Heart right ventricle (tissue), 16 donors: ENCODE results near the gene ZNF644. TPM values are rescaled to one million over a fixed set of nuclear protein-coding genes. Genes with fewer than 3 reads are reported as not detected.
A peak's percentile ranks its signal among the peaks of the same experiment; 100 is the strongest.

Source experiments
- ATAC-seq, 8 donors: fragments of 200-7000 bp; cut with Tn5 transposase; one replicate each; pipeline ENCODE4 v1.9.1; 2020; ENCODE audit warnings: mild to moderate bottlenecking in 8 of 8, moderate library complexity in 8 of 8, moderate number of reproducible peaks in 1 of 8
- DNase-seq, 2 donors: peaks; one replicate each; pipeline ENCODE4 v3.0.0-alpha.2; 2020
- H3K27ac ChIP-seq, 10 donors: fragments of 200-600 bp; sonication (generic) in 2 of 10; one replicate each; pipeline versions ENCODE4 v1.5.0 to v1.8.0; 2020 to 2022; ENCODE audit warnings: mild to moderate bottlenecking in 3 of 10
- H3K27me3 ChIP-seq, 7 donors: fragments of 200-600 bp; one replicate each; pipeline ENCODE4 v1.8.0; 2021 to 2022; ENCODE audit warnings: mild to moderate bottlenecking in 2 of 7
- H3K36me3 ChIP-seq, 9 donors: fragments of 200-600 bp; sonication (generic) in 1 of 9; one replicate each; pipeline versions ENCODE4 v1.5.0 to v1.8.0; 2020 to 2022; ENCODE audit warnings: mild to moderate bottlenecking in 2 of 9
- H3K4me1 ChIP-seq, 9 donors: fragments of 200-600 bp; sonication (generic) in 1 of 9; one replicate each; pipeline versions ENCODE4 v1.5.0 to v1.8.0; 2020 to 2022; ENCODE audit warnings: mild to moderate bottlenecking in 4 of 9
- H3K4me3 ChIP-seq, 10 donors: fragments of 200-600 bp; sonication (generic) in 2 of 10; one replicate each; pipeline versions ENCODE4 v1.5.0 to v1.8.0; 2020 to 2022; ENCODE audit warnings: mild to moderate bottlenecking in 7 of 10, moderate library complexity in 2 of 10
- H3K9me3 ChIP-seq, 11 donors: fragments of 200-600 bp in 10 of 11; sonication (generic) in 2 of 11; one replicate each; pipeline versions ENCODE4 v1.5.0 to v1.8.0; 2013 to 2022; ENCODE audit warnings: mild to moderate bottlenecking in 2 of 11, control low read depth in 1 of 11, moderate library complexity in 1 of 11
- WGBS, 2 donors: extraction: QIAGEN DNeasy Blood & Tissue Kit; methylation state at CpG; one replicate each; pipeline ENCODE4 v1.1.7; 2013; ENCODE audit warnings: inconsistent platforms in 1 of 2; 5-methylcytosine and 5-hydroxymethylcytosine counted together
- intact Hi-C, 10 donors: fragments of 100-400 bp; cut with DNase I; formaldehyde crosslinking; loops; one replicate each; pipeline versions ENCODE4 v1.11.1 to v1.14.2; 2022
- polyA plus RNA-seq, 2 donors: library from polyadenylated mRNA; stranded (reverse); fragments of 200-250 nt; gene quantifications; one replicate each; pipeline ENCODE4 v1.2.3, GENCODE V29; 2013
- total RNA-seq, 10 donors: library from RNA; stranded (reverse); fragmentation: NEBNext Ultra II Directional in 3 of 10; extraction: Animal tissue kit (Norgen Biotek cat#: 25700) in 3 of 10; gene quantifications; one replicate each; pipeline versions ENCODE4 v1.2.1 to v1.2.4, GENCODE V29; 2021 to 2023
- TF ChIP-seq, protein P1 (sequence below), 9 donors: fragments of 200-600 bp; sonication (generic) in 2 of 9; IDR thresholded peaks; one replicate each; pipeline versions ENCODE4 v1.5.0 to v1.8.0; 2021 to 2022; ENCODE audit warnings: antibody characterized with exemption in 9 of 9, mild to moderate bottlenecking in 5 of 9, moderate library complexity in 1 of 9
- donor health status: Arrhythmogenic right ventricular cardiomyopathy.
- donor health status: ischemic (EF 13 %, LVEDD 7.1; RV severe dilation, severe dysfunction).
- donor health status: healthy with polysubstance abuse.
- donor health status: DM: no; HTN: yes; CAD: no.
- donor health status: DM: no; HTN: no; CAD: no.
- donor health status: ischemic (EF 25% LVEDD 6.9; RV normal size, moderate dysfunction).
- donor health status: ischemic (EF 25% LVEDD 5.7; RV mildly dilated, moderate dysfunction).
- donor health status: healthy.
- donor health status: DM: yes; HTN: yes; CAD: no.
- donor health status: Ischemic cardiomyopathy.
- donor health status: ischemic (EF 35%, LVEDD 5.7; RV mildly dilated, moderate dysfunction).
- donor health status: nonischemic (EF 11% LVEDD 7.7; RV severe dilation, severe dysfunction).
- donor health status: DM: yes; HTN: yes; CAD: no.
- donor health status: PGD.
- donor health status: ischemic (EF 29% LVEDD 5.4; RV normal size, mild dysfunction).
- donor health status: nonischemic (EF 23%, LVEDD 6.1; RV moderate dilation, normal function).

The ZNF644 gene
- total and polyA plus RNA-seq, 12 donors, result 10.7 to 48.0 (median 33.6) TPM

DNA sequence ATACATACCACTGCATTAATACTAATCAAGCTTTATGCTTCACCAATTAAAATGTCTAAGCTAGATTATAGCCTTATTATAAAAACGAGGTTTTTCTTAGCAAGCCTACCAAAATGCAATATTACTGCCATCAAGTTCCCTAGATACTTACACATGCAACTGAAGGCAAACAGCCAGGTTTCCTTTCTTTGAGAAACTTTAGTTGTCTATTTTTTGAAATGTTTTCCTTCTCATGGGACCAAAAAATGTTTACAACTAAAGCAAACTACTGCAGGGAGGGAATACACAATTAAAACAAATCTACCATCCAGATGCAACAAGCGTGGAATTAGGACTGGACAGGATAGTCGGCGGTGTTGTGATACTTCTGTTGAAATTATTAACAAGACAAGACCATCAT lies 1.3 kb downstream of the ZNF644 start:
- no peaks in the 10 kb centered on the region for H3K9me3 ChIP-seq
- ATAC-seq, result no peak
- peak overlapping the region in 5 of 10 donors; percentile 100 for H3K27ac ChIP-seq
- peaks cover 0 to 67% (median 50%) of the 10 kb centered on the region in 9 donors for H3K4me1 ChIP-seq
- H3K36me3 ChIP-seq, result peaks cover 0 to 9% (median 0%) of the 10 kb centered on the region in 9 donors
- H3K4me3 ChIP-seq, result peak overlapping the region in 9 of 10 donors; percentile 62 to 95 (median 87)
- TF ChIP-seq, protein P1, sequence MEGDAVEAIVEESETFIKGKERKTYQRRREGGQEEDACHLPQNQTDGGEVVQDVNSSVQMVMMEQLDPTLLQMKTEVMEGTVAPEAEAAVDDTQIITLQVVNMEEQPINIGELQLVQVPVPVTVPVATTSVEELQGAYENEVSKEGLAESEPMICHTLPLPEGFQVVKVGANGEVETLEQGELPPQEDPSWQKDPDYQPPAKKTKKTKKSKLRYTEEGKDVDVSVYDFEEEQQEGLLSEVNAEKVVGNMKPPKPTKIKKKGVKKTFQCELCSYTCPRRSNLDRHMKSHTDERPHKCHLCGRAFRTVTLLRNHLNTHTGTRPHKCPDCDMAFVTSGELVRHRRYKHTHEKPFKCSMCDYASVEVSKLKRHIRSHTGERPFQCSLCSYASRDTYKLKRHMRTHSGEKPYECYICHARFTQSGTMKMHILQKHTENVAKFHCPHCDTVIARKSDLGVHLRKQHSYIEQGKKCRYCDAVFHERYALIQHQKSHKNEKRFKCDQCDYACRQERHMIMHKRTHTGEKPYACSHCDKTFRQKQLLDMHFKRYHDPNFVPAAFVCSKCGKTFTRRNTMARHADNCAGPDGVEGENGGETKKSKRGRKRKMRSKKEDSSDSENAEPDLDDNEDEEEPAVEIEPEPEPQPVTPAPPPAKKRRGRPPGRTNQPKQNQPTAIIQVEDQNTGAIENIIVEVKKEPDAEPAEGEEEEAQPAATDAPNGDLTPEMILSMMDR (IDR thresholded peaks at IDR 0.05), result no peak
- intact Hi-C loops, result loop anchor here in 4 of 10 donors (5.0 to 10.0 kb wide), 4 partner anchors 166 to 306 kb away; partner anchors contain the start of gene BARHL2 (in 1 of the 4)
- no peaks in the 10 kb centered on the region for H3K27me3 ChIP-seq
- DNase-seq, result no peak
- 29 to 34% methylated on average over 4 of the region's 4 CpGs for WGBS, 2 donors

DNA sequence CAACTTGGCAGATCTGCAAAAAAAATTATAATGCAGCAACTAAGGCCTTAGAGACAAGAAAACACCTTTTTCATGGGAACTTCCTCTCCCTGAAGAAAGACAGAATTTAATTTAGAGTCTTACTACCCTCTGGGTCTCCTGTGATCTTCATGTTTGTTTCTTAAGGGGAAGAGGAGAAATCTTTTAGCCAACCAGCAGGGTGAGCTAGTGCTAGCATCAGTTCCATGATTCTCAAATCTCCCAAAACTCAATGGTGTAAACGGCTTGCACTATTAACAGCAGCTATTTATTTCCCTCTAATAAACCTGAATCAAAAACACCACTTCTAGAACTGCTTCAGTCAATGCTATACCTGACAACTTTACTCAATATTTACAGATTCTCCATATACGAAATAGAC lies 3.8 kb downstream of the ZNF644 start:
- intact Hi-C loops, result loop anchor here in 2 of 10 donors (10.0 kb wide), 1 partner anchor 163 kb away; no protein-coding TSS in a partner anchor
- Histone ChIP-seq H3K4me1 (peaks cover 0 to 74% (median 59%) of the 10 kb centered on the region in 9 donors), H3K36me3 (peaks cover 0 to 9% (median 0%) of the 10 kb centered on the region in 9 donors), H3K27ac (no peak overlapping the region), H3K9me3 (no peaks in the 10 kb centered on the region), H3K27me3 (no peaks in the 10 kb centered on the region), H3K4me3 (no peak overlapping the region)
- DNase-seq, result no peak
- 58 to 67% methylated on average over 2 of the region's 2 CpGs for WGBS, 2 donors
- TF ChIP-seq, protein P1 (IDR thresholded peaks at IDR 0.05), result peak in 6 of 9 donors; percentile 17 to 51 (median 40)
- no peak for ATAC-seq

DNA sequence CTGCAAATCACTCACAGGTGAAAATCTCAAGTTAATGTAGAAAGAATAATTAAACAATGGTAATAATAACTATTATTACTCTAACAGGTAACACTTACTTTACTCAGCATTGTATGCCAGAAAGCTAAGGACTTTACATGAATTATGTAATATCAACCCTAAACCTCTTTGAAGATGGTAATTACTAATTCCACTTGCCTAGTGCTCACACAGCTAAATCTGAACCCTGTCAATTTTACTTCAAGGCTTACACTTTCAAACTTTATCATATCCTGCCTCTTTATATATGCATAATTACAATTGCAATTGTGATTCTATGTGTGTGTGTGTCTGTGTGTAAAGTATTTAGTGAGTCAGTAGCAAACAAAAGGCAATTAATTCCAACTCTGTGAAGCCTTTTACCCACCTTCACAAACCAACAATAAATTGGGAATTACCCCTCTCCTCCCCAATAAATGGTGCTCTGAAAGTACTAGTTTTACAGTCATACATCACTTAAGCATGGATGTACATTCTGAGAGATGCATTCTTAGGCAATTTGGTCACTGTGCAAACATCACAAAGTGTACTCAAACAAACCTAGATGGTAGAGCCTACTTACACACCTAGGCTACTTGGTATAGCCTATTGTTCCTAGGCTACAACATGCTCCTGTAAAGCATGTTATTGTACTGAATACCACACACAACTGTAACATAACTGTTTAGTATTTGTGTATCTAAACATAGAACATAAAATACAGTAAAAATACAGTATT lies 5.9 kb downstream of the ZNF644 start:
- DNase-seq, result no peak
- Histone ChIP-seq H3K36me3 (peaks cover 0 to 9% (median 0%) of the 10 kb centered on the region in 9 donors), H3K9me3 (no peaks in the 10 kb centered on the region), H3K4me1 (peaks cover 0 to 80% (median 65%) of the 10 kb centered on the region in 9 donors), H3K4me3 (no peak overlapping the region), H3K27me3 (no peaks in the 10 kb centered on the region), H3K27ac (no peak overlapping the region)
- ATAC-seq, result no peak
- intact Hi-C loops, result loop anchor here in 2 of 10 donors (10.0 kb wide), 1 partner anchor 161 kb away; no protein-coding TSS in a partner anchor
- TF ChIP-seq, protein P1 (IDR thresholded peaks at IDR 0.05), result no peak

DNA sequence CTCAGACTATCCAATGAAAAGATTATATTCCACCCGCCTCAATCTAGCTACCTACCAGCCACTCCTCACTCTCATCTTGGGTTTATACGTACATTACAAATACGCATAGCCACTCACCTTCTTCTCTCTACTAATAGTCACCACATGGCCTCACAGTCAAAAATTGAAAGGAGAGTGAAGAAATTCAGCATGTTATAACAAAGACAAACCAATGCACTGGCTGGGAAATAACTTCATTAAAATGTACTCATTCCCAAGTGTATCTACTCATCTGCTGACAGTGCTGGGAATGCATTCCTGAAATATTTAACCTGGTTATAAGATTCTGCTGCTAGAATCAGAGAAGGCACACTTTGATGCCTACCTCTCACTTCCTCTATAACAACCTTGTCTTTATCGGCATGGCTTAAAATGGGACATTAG lies 6.5 kb downstream of the ZNF644 start:
- ATAC-seq, result no peak
- no peak overlapping the region for H3K4me3 ChIP-seq
- TF ChIP-seq, protein P1 (IDR thresholded peaks at IDR 0.05), result no peak
- no peaks in the 10 kb centered on the region for H3K9me3 ChIP-seq
- 80 to 81% methylated on average over 4 of the region's 4 CpGs for WGBS, 2 donors
- no peaks in the 10 kb centered on the region for H3K27me3 ChIP-seq
- H3K4me1 ChIP-seq, result peaks cover 0 to 80% (median 62%) of the 10 kb centered on the region in 9 donors
- no peak for DNase-seq
- no peak overlapping the region for H3K27ac ChIP-seq
- peaks cover 0 to 9% (median 0%) of the 10 kb centered on the region in 9 donors for H3K36me3 ChIP-seq
- intact Hi-C loops, result loop anchor here in 2 of 10 donors (10.0 kb wide), 1 partner anchor 161 kb away; no protein-coding TSS in a partner anchor
